GM13976 (cell line): ENCODE measurements around the gene TEDC2.

Experiments used
- DNase-seq: peaks from one replicate; pipeline ENCODE4 v3.0.0; 2012; ENCODE audit warnings: low spot score
- in situ Hi-C: fragments of 300-500 bp; cut with MboI; formaldehyde crosslinking; loops from one replicate; pipeline ENCODE4 v1.12.0; 2022; ENCODE audit warnings: low sequenced_read_pairs, mixed read lengths, inconsistent platforms; ENCODE audit not compliant: unreplicated experiment
- TF ChIP-seq, protein P1 (sequence below): IDR thresholded peaks from 2 replicates; pipeline ENCODE4 v1.5.1; 2012; ENCODE audit warnings: borderline replicate concordance, mild to moderate bottlenecking; ENCODE audit not compliant: insufficient read depth; ENCODE audit errors: extremely low read depth, missing control alignments, control extremely low read depth

TEDC2 gene

DNA sequence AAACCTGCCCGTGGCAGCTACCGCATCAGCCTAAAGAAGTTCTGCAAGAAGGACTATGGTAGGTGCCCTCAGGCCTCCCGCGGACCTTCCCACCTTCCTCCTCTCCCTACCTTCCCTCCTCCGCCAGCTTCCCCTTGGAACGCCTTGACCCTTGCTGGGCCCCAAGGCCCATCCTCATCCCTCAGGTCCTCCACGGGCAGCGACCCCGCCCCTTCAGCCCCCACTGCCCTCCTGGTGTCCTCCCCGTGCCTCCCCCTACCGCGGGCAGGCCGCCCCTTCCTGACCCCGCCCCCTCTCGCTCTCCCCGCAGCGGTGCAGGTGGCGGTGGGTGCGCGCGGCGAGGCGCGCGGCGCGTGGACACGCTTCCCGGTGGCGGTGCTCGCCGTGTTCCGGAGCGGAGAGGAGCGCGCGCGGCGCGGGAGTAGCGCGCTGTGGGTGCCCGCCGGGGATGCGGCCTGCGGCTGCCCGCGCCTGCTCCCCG, 13.6 kb downstream of the TEDC2 start:
- no peak for DNase-seq
- in situ Hi-C loops = no loop called here
- TF ChIP-seq, protein P1, sequence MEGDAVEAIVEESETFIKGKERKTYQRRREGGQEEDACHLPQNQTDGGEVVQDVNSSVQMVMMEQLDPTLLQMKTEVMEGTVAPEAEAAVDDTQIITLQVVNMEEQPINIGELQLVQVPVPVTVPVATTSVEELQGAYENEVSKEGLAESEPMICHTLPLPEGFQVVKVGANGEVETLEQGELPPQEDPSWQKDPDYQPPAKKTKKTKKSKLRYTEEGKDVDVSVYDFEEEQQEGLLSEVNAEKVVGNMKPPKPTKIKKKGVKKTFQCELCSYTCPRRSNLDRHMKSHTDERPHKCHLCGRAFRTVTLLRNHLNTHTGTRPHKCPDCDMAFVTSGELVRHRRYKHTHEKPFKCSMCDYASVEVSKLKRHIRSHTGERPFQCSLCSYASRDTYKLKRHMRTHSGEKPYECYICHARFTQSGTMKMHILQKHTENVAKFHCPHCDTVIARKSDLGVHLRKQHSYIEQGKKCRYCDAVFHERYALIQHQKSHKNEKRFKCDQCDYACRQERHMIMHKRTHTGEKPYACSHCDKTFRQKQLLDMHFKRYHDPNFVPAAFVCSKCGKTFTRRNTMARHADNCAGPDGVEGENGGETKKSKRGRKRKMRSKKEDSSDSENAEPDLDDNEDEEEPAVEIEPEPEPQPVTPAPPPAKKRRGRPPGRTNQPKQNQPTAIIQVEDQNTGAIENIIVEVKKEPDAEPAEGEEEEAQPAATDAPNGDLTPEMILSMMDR = no peak

DNA sequence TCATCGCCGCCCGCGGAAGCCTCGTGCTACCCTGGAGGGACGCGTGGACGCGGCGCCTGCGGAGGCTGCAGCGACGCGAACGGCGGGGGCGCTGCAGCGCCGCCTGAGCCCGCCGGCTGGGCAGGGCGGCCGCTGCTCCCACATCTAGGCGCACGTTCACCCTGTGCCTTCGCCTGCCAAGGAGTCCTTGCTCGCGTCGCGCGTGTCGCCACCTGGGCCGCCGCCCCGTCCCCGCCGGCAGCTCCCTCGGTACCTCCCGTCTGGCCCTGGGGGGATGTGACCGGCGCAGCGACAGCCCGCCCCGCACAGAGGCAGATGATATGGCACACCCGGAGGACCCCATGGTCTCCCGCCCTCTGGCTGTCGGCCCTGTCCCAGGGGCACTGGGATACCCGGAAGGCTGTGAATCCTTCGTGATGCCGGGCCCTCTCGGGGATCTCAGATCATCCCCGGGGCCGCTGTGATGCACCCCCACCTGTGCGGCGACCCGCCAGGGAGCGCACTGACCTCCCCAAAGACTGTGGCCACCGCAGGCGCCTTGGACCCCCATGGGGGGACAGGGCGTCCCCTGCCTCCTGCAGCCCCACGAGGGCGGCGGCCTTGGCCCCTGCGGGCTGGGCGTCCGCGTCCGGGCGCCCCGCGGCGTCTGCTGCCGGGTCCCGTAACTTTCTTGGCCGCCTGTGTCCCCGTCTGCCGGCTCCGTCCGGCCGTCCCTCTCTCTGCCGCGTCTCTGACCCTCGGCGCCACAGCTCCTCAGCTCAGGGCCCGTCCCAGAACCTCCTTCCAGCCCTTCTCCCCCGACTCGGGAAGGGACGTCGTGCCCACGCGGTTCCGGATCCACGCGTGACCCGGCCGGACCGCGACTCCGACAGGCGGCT, 14.3 kb downstream of the TEDC2 start:
- TF ChIP-seq, protein P1 = peak; percentile 81
- in situ Hi-C loops = no loop called here
- peak; percentile 80 for DNase-seq

DNA sequence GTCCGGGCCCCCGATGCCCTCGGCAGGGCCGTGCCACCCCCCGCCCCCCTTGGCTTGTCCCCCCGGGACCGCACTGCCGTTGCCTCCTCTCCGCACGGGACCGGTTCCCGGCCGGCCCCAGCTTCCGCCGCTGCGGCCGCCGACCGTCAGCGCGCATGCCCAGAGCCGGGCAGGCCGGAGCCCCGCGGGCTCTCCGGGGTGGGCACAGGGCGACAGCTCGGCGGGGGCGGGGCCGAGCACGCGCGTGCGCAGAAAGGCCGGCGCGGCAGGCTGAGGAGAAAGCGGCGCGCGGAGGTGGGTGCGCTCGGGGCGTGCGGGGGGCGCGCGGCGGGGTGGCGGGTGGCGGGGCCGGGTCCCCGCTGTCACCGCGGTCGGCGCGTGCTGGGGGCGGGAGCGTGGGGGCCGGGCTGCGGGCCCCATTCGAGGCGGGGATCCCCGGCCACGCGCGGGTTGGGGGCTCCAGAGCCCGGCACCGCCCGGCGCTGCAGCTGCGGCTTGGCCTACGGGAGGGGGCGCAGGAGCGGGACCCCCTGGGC, 15.0 kb downstream of the TEDC2 start, which contains the start of gene TBC1D24:
TSS of gene TBC1D24 (plus strand) at position 251 of the 536 bp plus-strand sequence. CDS start 21,022 bp downstream, outside the sequence.
- in situ Hi-C loops = loop anchor here (25.0 kb wide), 1 partner anchor 463 kb away; the partner anchor contains the start of genes NPW and ZNF598
- peak; percentile 99 for DNase-seq
- TF ChIP-seq, protein P1 = no peak

DNA sequence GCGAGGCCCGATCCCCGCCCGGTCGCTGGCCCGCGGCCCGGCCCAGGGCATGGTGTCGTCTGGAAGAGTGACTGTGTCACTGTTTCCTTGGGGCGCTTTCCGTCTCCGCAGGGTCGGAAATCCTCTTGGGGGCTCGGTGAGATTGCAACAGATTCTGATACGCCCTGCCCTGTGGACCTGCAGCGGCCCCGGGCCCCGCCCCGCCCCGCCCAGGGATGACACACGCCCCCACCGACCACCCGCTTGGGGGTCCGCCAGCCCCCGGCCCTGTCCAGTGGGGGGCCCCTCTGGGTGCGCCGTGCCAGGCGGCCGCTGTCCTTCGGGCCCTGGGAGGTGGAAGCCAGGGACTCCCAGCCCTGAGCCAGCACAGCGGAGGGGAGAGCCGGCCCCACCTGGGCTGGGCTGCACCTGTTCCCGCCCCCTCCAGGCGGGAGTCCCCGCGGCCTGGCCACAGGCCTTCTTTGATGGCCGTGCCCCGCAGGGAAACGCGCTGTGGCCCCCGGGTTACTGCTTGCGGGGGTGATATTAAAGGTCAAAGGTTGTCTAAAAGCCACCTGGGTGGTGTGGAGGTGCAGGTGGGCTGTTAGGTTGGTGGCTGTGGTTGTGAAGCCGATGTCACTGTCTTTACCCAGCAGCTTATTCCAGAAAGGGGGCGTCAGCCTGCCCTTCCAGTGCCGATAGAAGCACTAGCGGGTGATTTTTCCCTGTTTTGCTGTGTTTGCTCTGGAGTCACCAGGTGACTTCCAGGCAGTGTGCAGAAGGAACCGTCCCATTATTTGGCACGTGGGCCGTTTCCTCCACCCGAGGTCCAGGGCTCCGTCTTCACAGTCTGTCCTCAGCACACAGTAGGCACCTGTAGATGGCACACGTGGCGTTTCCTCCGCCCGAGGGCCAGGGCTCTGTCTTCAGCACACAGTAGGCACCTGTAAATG, 15.8 kb downstream of the TEDC2 start:
- peak; percentile 66 for DNase-seq
- TF ChIP-seq, protein P1 = no peak
- in situ Hi-C loops = loop anchor here (25.0 kb wide), 1 partner anchor 463 kb away; the partner anchor contains the start of genes NPW and ZNF598

DNA sequence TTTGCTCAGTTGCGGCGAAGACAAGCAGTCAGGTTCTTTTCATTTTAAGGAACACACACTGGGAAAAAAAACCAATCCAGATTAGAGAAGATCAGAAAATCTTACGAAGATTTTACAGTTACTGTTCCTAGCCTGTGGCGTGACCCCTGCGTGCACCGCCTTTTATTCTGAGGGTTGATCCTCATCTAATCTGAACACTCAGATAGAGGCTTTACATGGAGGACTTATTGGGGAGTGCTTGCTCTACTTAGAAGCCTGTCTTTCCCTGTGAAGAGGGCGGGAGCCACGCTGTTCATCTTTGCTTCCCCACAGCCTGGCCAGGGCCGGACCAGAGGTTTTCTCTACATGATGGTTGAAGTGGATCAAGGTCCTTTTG, 16.4 kb downstream of the TEDC2 start:
- TF ChIP-seq, protein P1 = no peak
- in situ Hi-C loops = loop anchor here (25.0 kb wide), 1 partner anchor 464 kb away; the partner anchor contains the start of genes NPW and ZNF598

DNA sequence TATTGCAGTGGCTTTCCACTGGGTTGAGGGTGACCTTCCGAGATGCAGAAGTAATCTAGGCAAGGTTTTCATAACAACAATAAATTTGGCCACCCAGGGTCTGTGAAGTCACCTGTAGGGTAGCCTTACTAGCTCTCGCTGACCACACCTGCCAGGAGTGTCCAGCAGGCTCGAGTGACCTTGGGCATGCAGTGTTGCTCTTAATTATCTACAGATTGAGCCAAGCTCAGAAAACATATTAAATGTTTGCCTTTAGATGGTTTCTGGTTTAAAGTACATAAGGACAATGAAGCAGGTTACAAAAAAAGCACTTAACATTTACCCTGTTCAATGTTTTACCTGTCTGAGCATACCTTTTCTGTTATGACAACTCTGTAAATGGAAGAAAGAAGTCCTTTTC, 16.8 kb downstream of the TEDC2 start:
- DNase-seq = no peak
- TF ChIP-seq, protein P1 = no peak
- in situ Hi-C loops = loop anchor here (25.0 kb wide), 1 partner anchor 464 kb away; the partner anchor contains the start of genes NPW and ZNF598

More for the DNA sequence above, 16.4 kb downstream of the TEDC2 start:
- DNase-seq = no peak
